Karpas-422 (cell line): Measurements from ENCODE around the gene SCML2. TPM values are rescaled to one million over a fixed set of nuclear protein-coding genes. Genes with fewer than 3 reads are reported as not detected.

Experiments
- DNase-seq: peaks from one replicate; pipeline ENCODE4 v3.0.0-alpha.2; 2015
- H2AFZ ChIP-seq: fragments of 200-600 bp; sonication (generic); 2 replicates; pipeline ENCODE4 v1.6.1; 2014; ENCODE audit warnings: antibody characterized with exemption, low read length, mixed read lengths
- H3K27ac ChIP-seq: fragments of 200-600 bp; sonication (generic); 2 replicates; pipeline ENCODE4 v1.5.1; 2014; ENCODE audit warnings: mild to moderate bottlenecking, low read length, moderate library complexity
- H3K27me3 ChIP-seq: fragments of 200-600 bp; sonication (generic); 2 replicates; pipeline ENCODE4 v1.6.1; 2014; ENCODE audit warnings: low read length, mixed read lengths
- H3K36me3 ChIP-seq: fragments of 200-600 bp; sonication (generic); 2 replicates; pipeline ENCODE4 v1.6.1; 2014; ENCODE audit warnings: low read length, mixed read lengths; ENCODE audit not compliant: insufficient read depth
- H3K4me1 ChIP-seq: fragments of 200-600 bp; sonication (generic); 2 replicates; pipeline ENCODE4 v1.6.1; 2014; ENCODE audit warnings: mild to moderate bottlenecking, low read length, mixed read lengths
- H3K4me2 ChIP-seq: fragments of 200-600 bp; sonication (generic); 2 replicates; pipeline ENCODE4 v1.6.1; 2014; ENCODE audit warnings: low read length, low read depth, mild to moderate bottlenecking; ENCODE audit not compliant: poor library complexity, severe bottlenecking
- H3K4me3 ChIP-seq: fragments of 200-600 bp; sonication (generic); 2 replicates; pipeline ENCODE4 v1.5.1; 2014; ENCODE audit warnings: mild to moderate bottlenecking, antibody characterized with exemption, low read length, mixed read lengths
- H3K79me2 ChIP-seq: fragments of 200-600 bp; sonication (generic); 2 replicates; pipeline ENCODE4 v1.6.1; 2014; ENCODE audit warnings: mild to moderate bottlenecking, low read length, mixed read lengths
- H3K9ac ChIP-seq: fragments of 200-600 bp; sonication (generic); 2 replicates; pipeline ENCODE4 v1.6.0; 2014; ENCODE audit warnings: low read length
- H3K9me2 ChIP-seq: fragments of 200-600 bp; sonication (generic), shearing (Covaris generic); replicated peaks from 2 replicates; pipeline ENCODE4 v1.6.0; 2014; ENCODE audit warnings: mild to moderate bottlenecking, low read length, moderate library complexity; ENCODE audit not compliant: insufficient read depth
- H3K9me3 ChIP-seq: fragments of 300-700, 200-600 bp; sonication (generic); 2 replicates; pipeline ENCODE4 v1.6.1; 2014; ENCODE audit warnings: low read length, mixed read lengths
- H4K20me1 ChIP-seq: fragments of 200-600 bp; sonication (generic); 2 replicates; pipeline ENCODE4 v1.6.1; 2014; ENCODE audit warnings: mild to moderate bottlenecking, antibody characterized with exemption, low read length, low read depth; ENCODE audit not compliant: insufficient read depth
- total RNA-seq: library from RNA; depleted of rRNA; stranded (reverse); fragments of >200 nt; shearing (Covaris generic); gene quantifications from 2 replicates; pipeline ENCODE4 v1.2.3, GENCODE V29; 2014; ENCODE audit warnings: low replicate concordance

The SCML2 gene
- total RNA-seq, 1 experiment from 2014 or later, result not detected

GRCh38 chrX:18290200-18290599 lies 64.3 kb downstream of the SCML2 start:
- Histone ChIP-seq H3K4me3 (no peak overlapping the region), H3K9me3 (no peaks in the 10 kb centered on the region), H4K20me1 (no peaks in the 10 kb centered on the region), H3K27ac (no peak overlapping the region), H3K27me3 (no peaks in the 10 kb centered on the region), H3K9me2 (no peaks in the 10 kb centered on the region), H3K36me3 (no peaks in the 10 kb centered on the region), H3K4me2 (no peak overlapping the region), H3K9ac (no peak overlapping the region), H2AFZ (no peak overlapping the region), H3K4me1 (no peaks in the 10 kb centered on the region), H3K79me2 (no peaks in the 10 kb centered on the region)
- no peak for DNase-seq

GRCh38 chrX:18288716-18289115 lies 65.8 kb downstream of the SCML2 start:
- H3K4me3 ChIP-seq, result no peak overlapping the region
- no peaks in the 10 kb centered on the region for H3K27me3 ChIP-seq
- H2AFZ ChIP-seq, result no peak overlapping the region
- no peaks in the 10 kb centered on the region for H3K79me2 ChIP-seq
- H3K36me3 ChIP-seq, result no peaks in the 10 kb centered on the region
- no peak overlapping the region for H3K9ac ChIP-seq
- H3K9me3 ChIP-seq, result no peaks in the 10 kb centered on the region
- H3K4me2 ChIP-seq, result no peak overlapping the region
- DNase-seq, result no peak
- H3K4me1 ChIP-seq, result no peaks in the 10 kb centered on the region
- H3K27ac ChIP-seq, result no peak overlapping the region
- H3K9me2 ChIP-seq, result no peaks in the 10 kb centered on the region
- H4K20me1 ChIP-seq, result no peaks in the 10 kb centered on the region

- Histone ChIP-seq H3K4me2 (no peak overlapping the region), H2AFZ (no peak overlapping the region), H3K4me3 (no peak overlapping the region), H3K27me3 (no peaks in the 10 kb centered on the region), H3K79me2 (no peaks in the 10 kb centered on the region), H3K9me2 (no peaks in the 10 kb centered on the region), H3K9ac (no peak overlapping the region), H3K27ac (no peak overlapping the region), H3K4me1 (no peaks in the 10 kb centered on the region), H3K9me3 (no peaks in the 10 kb centered on the region), H4K20me1 (no peaks in the 10 kb centered on the region), H3K36me3 (no peaks in the 10 kb centered on the region)
- DNase-seq, result no peak
These were observed 68.1 kb downstream of the SCML2 start for GRCh38 chrX:18286322-18286831.

GRCh38 chrX:18278449-18278848 lies 76.0 kb downstream of the SCML2 start:
- Histone ChIP-seq H3K4me1 (no peaks in the 10 kb centered on the region), H3K9me2 (no peaks in the 10 kb centered on the region), H3K9ac (no peak overlapping the region), H2AFZ (no peak overlapping the region), H3K36me3 (no peaks in the 10 kb centered on the region), H4K20me1 (no peaks in the 10 kb centered on the region), H3K9me3 (no peaks in the 10 kb centered on the region; the same call in 1 of the 2 replicates), H3K27ac (no peak overlapping the region), H3K4me2 (no peak overlapping the region), H3K79me2 (no peaks in the 10 kb centered on the region), H3K27me3 (no peaks in the 10 kb centered on the region), H3K4me3 (no peak overlapping the region)
- DNase-seq, result no peak

- Histone ChIP-seq H3K27me3 (no peaks in the 10 kb centered on the region), H3K4me1 (no peaks in the 10 kb centered on the region), H3K79me2 (no peaks in the 10 kb centered on the region), H3K36me3 (no peaks in the 10 kb centered on the region), H3K4me2 (no peak overlapping the region), H2AFZ (no peak overlapping the region), H3K9me2 (no peaks in the 10 kb centered on the region), H3K9ac (no peak overlapping the region), H3K27ac (no peak overlapping the region), H4K20me1 (no peaks in the 10 kb centered on the region), H3K4me3 (no peak overlapping the region), H3K9me3 (no peaks in the 10 kb centered on the region)
- no peak for DNase-seq
These were observed 82.3 kb downstream of the SCML2 start for GRCh38 chrX:18272222-18272621.

GRCh38 chrX:18271725-18272124 lies 82.8 kb downstream of the SCML2 start:
- H3K9me3 ChIP-seq, result no peaks in the 10 kb centered on the region
- H3K79me2 ChIP-seq, result no peaks in the 10 kb centered on the region
- H3K9me2 ChIP-seq, result no peaks in the 10 kb centered on the region
- H2AFZ ChIP-seq, result no peak overlapping the region
- H3K36me3 ChIP-seq, result no peaks in the 10 kb centered on the region
- no peaks in the 10 kb centered on the region for H3K4me1 ChIP-seq
- no peaks in the 10 kb centered on the region for H4K20me1 ChIP-seq
- no peak for DNase-seq
- no peaks in the 10 kb centered on the region for H3K27me3 ChIP-seq
- no peak overlapping the region for H3K4me3 ChIP-seq
- no peak overlapping the region for H3K4me2 ChIP-seq
- no peak overlapping the region for H3K27ac ChIP-seq
- H3K9ac ChIP-seq, result no peak overlapping the region

- H3K27me3 ChIP-seq, result no peaks in the 10 kb centered on the region
- no peak overlapping the region for H2AFZ ChIP-seq
- no peak overlapping the region for H3K9ac ChIP-seq
- H3K4me2 ChIP-seq, result no peak overlapping the region
- H3K4me1 ChIP-seq, result no peaks in the 10 kb centered on the region
- H3K79me2 ChIP-seq, result no peaks in the 10 kb centered on the region
- H3K27ac ChIP-seq, result no peak overlapping the region
- H3K4me3 ChIP-seq, result no peak overlapping the region
- H4K20me1 ChIP-seq, result no peaks in the 10 kb centered on the region
- no peak for DNase-seq
- no peaks in the 10 kb centered on the region for H3K9me3 ChIP-seq
- no peaks in the 10 kb centered on the region for H3K9me2 ChIP-seq
- H3K36me3 ChIP-seq, result no peaks in the 10 kb centered on the region
These were observed 83.2 kb downstream of the SCML2 start for GRCh38 chrX:18271309-18271708.

- no peak overlapping the region for H2AFZ ChIP-seq
- H3K27ac ChIP-seq, result no peak overlapping the region
- H3K9ac ChIP-seq, result no peak overlapping the region
- H3K4me1 ChIP-seq, result no peaks in the 10 kb centered on the region
- H3K4me3 ChIP-seq, result no peak overlapping the region
- H3K9me2 ChIP-seq, result no peaks in the 10 kb centered on the region
- no peaks in the 10 kb centered on the region for H3K27me3 ChIP-seq
- no peaks in the 10 kb centered on the region for H3K36me3 ChIP-seq
- no peaks in the 10 kb centered on the region for H3K79me2 ChIP-seq
- H3K9me3 ChIP-seq, result no peaks in the 10 kb centered on the region
- no peak for DNase-seq
- no peaks in the 10 kb centered on the region for H4K20me1 ChIP-seq
- H3K4me2 ChIP-seq, result no peak overlapping the region
These were observed 99.4 kb downstream of the SCML2 start for GRCh38 chrX:18255059-18255458.
